Karpas-422 (cell line): ENCODE measurements around the gene STAP1. TPM values are rescaled to one million over a fixed set of nuclear protein-coding genes. Genes with fewer than 3 reads are reported as not detected.
"Not testable (repeated sequence)": the region's sequence is repeated elsewhere in the genome, so short reads cannot be mapped to it uniquely, and the experiment has no call there.

Experiments
- DNase-seq: peaks from one replicate; pipeline ENCODE4 v3.0.0-alpha.2; 2015
- H2AFZ ChIP-seq: fragments of 200-600 bp; sonication (generic); 2 replicates; pipeline ENCODE4 v1.6.1; 2014; ENCODE audit warnings: antibody characterized with exemption, low read length, mixed read lengths
- H3K27ac ChIP-seq: fragments of 200-600 bp; sonication (generic); 2 replicates; pipeline ENCODE4 v1.5.1; 2014; ENCODE audit warnings: mild to moderate bottlenecking, low read length, moderate library complexity
- H3K27me3 ChIP-seq: fragments of 200-600 bp; sonication (generic); 2 replicates; pipeline ENCODE4 v1.6.1; 2014; ENCODE audit warnings: low read length, mixed read lengths
- H3K36me3 ChIP-seq: fragments of 200-600 bp; sonication (generic); 2 replicates; pipeline ENCODE4 v1.6.1; 2014; ENCODE audit warnings: low read length, mixed read lengths; ENCODE audit not compliant: insufficient read depth
- H3K4me1 ChIP-seq: fragments of 200-600 bp; sonication (generic); 2 replicates; pipeline ENCODE4 v1.6.1; 2014; ENCODE audit warnings: mild to moderate bottlenecking, low read length, mixed read lengths
- H3K4me2 ChIP-seq: fragments of 200-600 bp; sonication (generic); 2 replicates; pipeline ENCODE4 v1.6.1; 2014; ENCODE audit warnings: low read length, low read depth, mild to moderate bottlenecking; ENCODE audit not compliant: poor library complexity, severe bottlenecking
- H3K4me3 ChIP-seq: fragments of 200-600 bp; sonication (generic); 2 replicates; pipeline ENCODE4 v1.5.1; 2014; ENCODE audit warnings: mild to moderate bottlenecking, antibody characterized with exemption, low read length, mixed read lengths
- H3K79me2 ChIP-seq: fragments of 200-600 bp; sonication (generic); 2 replicates; pipeline ENCODE4 v1.6.1; 2014; ENCODE audit warnings: mild to moderate bottlenecking, low read length, mixed read lengths
- H3K9ac ChIP-seq: fragments of 200-600 bp; sonication (generic); 2 replicates; pipeline ENCODE4 v1.6.0; 2014; ENCODE audit warnings: low read length
- H3K9me2 ChIP-seq: fragments of 200-600 bp; sonication (generic), shearing (Covaris generic); replicated peaks from 2 replicates; pipeline ENCODE4 v1.6.0; 2014; ENCODE audit warnings: mild to moderate bottlenecking, low read length, moderate library complexity; ENCODE audit not compliant: insufficient read depth
- H3K9me3 ChIP-seq: fragments of 300-700, 200-600 bp; sonication (generic); 2 replicates; pipeline ENCODE4 v1.6.1; 2014; ENCODE audit warnings: low read length, mixed read lengths
- H4K20me1 ChIP-seq: fragments of 200-600 bp; sonication (generic); 2 replicates; pipeline ENCODE4 v1.6.1; 2014; ENCODE audit warnings: mild to moderate bottlenecking, antibody characterized with exemption, low read length, low read depth; ENCODE audit not compliant: insufficient read depth
- total RNA-seq: library from RNA; depleted of rRNA; stranded (reverse); fragments of >200 nt; shearing (Covaris generic); gene quantifications from 2 replicates; pipeline ENCODE4 v1.2.3, GENCODE V29; 2014; ENCODE audit warnings: low replicate concordance; rRNA removed

STAP1 gene
- 47.5 and 80.8 TPM in 2 replicates for total RNA-seq

DNA sequence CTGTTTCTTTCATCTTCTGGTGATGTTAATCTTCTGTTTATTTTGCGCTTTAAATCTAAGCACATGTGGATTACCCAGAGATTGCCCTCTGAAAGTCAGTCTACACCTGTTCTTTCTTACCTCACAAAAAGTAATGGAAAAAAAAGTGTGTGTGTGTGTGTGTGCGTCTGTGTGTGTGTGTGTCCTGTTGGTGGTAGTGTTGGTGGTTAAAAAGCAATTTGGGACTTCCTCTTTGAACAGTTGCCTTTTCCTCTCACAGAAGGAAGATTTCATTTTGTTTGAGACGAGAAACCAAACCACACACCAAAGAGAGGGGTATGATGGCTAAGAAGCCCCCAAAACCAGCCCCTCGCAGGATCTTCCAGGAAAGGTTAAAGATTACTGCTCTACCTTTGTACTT lies at the start of gene STAP1:
Gene STAP1, plus strand, starts transcription at position 235 of the 400 bp plus-strand sequence. Its CDS starts 83 bp downstream, at position 318.
- Histone ChIP-seq H3K27me3 (no peaks in the 10 kb centered on the region), H3K9ac (peak within 1 kb of the TSS; percentile 84), H3K27ac (peak within 1 kb of the TSS; percentile 89), H3K4me3 (peak within 1 kb of the TSS; percentile 88), H3K9me3 (no peaks in the 10 kb centered on the region), H4K20me1 (no peaks in the 10 kb centered on the region), H2AFZ (peak within 1 kb of the TSS; percentile 77), H3K4me1 (peaks cover 57% of the 10 kb centered on the region), H3K4me2 (peak within 1 kb of the TSS; percentile 89), H3K79me2 (peaks cover 51% of the 10 kb centered on the region), H3K9me2 (no peaks in the 10 kb centered on the region), H3K36me3 (no peaks in the 10 kb centered on the region)
- peak; percentile 93 for DNase-seq

GRCh38 chr4:67512501-67512900 lies 46.0 kb upstream of the STAP1 start:
- no peak overlapping the region for H3K27ac ChIP-seq
- peaks cover 86% of the 10 kb centered on the region for H3K36me3 ChIP-seq
- no peaks in the 10 kb centered on the region for H3K27me3 ChIP-seq
- H3K9me3 ChIP-seq: no peaks in the 10 kb centered on the region
- no peak overlapping the region for H3K4me3 ChIP-seq
- no peak overlapping the region for H3K9ac ChIP-seq
- DNase-seq: no peak
- H3K9me2 ChIP-seq: no peaks in the 10 kb centered on the region
- H3K4me1 ChIP-seq: peaks cover 11% of the 10 kb centered on the region
- peaks cover 90% of the 10 kb centered on the region for H3K79me2 ChIP-seq
- H3K4me2 ChIP-seq: no peak overlapping the region
- H2AFZ ChIP-seq: no peak overlapping the region
- no peaks in the 10 kb centered on the region for H4K20me1 ChIP-seq

GRCh38 chr4:67520141-67520540 lies 38.4 kb upstream of the STAP1 start:
- Histone ChIP-seq H3K36me3 (peaks cover 62% of the 10 kb centered on the region; the same call in 1 of the 2 replicates), H4K20me1 (no peaks in the 10 kb centered on the region), H3K79me2 (peaks cover 93% of the 10 kb centered on the region)

DNA sequence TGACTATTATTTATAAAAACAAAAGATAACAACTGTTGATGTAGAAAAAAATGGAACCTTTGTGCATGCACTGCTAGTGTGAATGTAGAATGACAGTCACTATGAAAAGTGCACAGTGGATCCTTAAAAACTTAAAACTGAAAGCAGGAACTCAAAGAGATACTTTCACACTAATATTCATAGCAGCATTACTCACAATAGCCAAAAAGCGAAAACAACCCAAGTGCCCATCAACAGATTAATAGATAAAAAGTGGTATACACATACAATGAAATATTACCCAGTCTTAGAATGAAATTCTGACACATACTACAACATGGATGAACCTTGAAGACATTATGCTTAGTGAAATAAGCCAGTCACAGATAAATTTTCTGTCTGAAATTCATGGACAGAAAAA lies 37.0 kb upstream of the STAP1 start:
- Histone ChIP-seq H3K4me2 (no peak overlapping the region), H3K9ac (no peak overlapping the region), H3K4me1 (0 out of 2 replicates have a peak, but pooled peaks cover 3% of the 10 kb centered on the region), H3K79me2 (peaks cover 94% of the 10 kb centered on the region), H3K4me3 (no peak overlapping the region), H3K36me3 (peaks cover 54% of the 10 kb centered on the region; the same call in 1 of the 2 replicates), H3K9me2 (no peaks in the 10 kb centered on the region), H4K20me1 (no peaks in the 10 kb centered on the region), H3K27me3 (no peaks in the 10 kb centered on the region), H3K9me3 (no peaks in the 10 kb centered on the region), H2AFZ (no peak overlapping the region), H3K27ac (no peak overlapping the region)
- DNase-seq: no peak

More at GRCh38 chr4:67520141-67520540, 38.4 kb upstream of the STAP1 start:
- H3K27ac ChIP-seq: no peak overlapping the region
- no peaks in the 10 kb centered on the region for H3K27me3 ChIP-seq
- H3K9me2 ChIP-seq: no peaks in the 10 kb centered on the region
- no peak overlapping the region for H2AFZ ChIP-seq
- no peak overlapping the region for H3K4me2 ChIP-seq
- no peaks in the 10 kb centered on the region for H3K4me1 ChIP-seq
- H3K4me3 ChIP-seq: no peak overlapping the region
- no peaks in the 10 kb centered on the region for H3K9me3 ChIP-seq
- no peak for DNase-seq
- H3K9ac ChIP-seq: no peak overlapping the region

DNA sequence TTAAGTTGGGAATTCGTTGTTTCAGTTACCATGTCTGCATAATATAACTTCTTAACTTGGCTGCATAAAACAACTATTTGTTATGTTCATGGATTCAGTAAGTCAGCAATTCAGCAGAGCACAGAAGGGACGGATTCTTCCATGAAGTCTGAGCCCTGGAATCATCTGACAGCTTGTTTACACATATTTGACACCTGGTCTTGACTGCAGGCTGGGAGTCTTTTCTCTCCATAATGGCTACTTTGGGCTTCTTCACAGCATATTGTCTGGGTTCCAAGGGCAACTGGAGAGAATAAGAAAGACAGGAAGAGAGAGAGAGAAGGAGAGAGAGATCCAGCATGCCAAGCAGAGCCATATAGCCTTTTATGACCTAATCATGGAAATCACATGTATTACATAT lies 36.3 kb upstream of the STAP1 start:
- no peaks in the 10 kb centered on the region for H3K9me3 ChIP-seq
- H3K4me2 ChIP-seq: no peak overlapping the region
- no peaks in the 10 kb centered on the region for H4K20me1 ChIP-seq
- DNase-seq: no peak
- no peak overlapping the region for H2AFZ ChIP-seq
- no peaks in the 10 kb centered on the region for H3K9me2 ChIP-seq
- H3K4me1 ChIP-seq: 0 out of 2 replicates have a peak, but pooled peaks cover 3% of the 10 kb centered on the region
- H3K27me3 ChIP-seq: no peaks in the 10 kb centered on the region
- no peak overlapping the region for H3K4me3 ChIP-seq
- no peak overlapping the region for H3K9ac ChIP-seq
- H3K36me3 ChIP-seq: peaks cover 54% of the 10 kb centered on the region
- peaks cover 94% of the 10 kb centered on the region for H3K79me2 ChIP-seq
- H3K27ac ChIP-seq: no peak overlapping the region

DNA sequence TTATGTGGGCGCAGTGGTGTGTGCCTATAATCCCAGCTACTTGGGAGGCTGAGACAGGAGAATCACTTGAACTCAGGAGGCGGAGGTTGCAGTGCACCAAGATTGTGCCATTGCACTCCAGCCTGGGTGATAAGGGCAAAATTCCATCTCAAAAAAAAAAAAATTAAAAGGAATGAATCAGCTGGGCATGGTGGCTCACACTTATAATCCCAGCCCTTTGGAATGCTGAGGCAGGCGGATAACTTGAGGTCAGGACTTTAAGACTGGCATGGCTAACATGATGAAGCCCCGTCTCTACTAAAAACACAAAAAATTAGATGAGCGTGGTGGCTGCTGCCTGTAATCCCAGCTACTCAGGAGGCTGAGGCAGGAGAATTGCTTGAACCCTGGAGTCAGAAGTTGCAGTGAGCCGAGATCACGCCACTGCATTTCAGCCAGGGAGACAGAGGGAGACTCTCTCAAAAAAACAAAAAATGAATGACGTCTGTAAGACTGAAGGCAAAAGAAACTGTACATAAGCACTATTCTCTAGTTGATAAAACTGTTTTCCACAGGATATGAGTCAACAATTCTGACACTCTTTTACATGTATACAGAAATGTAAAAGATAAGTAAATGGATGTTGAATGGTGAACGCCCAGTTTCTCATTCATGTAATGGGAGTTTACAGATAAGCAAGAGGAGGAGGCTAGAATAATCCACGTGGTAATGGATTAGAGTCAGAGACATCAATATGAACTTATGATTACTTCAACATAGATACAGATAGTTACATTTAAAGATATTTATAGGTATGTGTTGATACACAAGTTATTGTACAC lies 35.5 kb upstream of the STAP1 start:
- Histone ChIP-seq H3K4me1 (0 out of 2 replicates have a peak, but pooled peaks cover 7% of the 10 kb centered on the region), H2AFZ (no peak overlapping the region), H3K9me2 (no peaks in the 10 kb centered on the region), H3K79me2 (peaks cover 96% of the 10 kb centered on the region), H3K9ac (no peak overlapping the region), H3K9me3 (no peaks in the 10 kb centered on the region), H4K20me1 (no peaks in the 10 kb centered on the region), H3K4me3 (no peak overlapping the region), H3K27me3 (no peaks in the 10 kb centered on the region), H3K4me2 (no peak overlapping the region), H3K36me3 (peaks cover 53% of the 10 kb centered on the region), H3K27ac (no peak overlapping the region)
- no peak for DNase-seq

DNA sequence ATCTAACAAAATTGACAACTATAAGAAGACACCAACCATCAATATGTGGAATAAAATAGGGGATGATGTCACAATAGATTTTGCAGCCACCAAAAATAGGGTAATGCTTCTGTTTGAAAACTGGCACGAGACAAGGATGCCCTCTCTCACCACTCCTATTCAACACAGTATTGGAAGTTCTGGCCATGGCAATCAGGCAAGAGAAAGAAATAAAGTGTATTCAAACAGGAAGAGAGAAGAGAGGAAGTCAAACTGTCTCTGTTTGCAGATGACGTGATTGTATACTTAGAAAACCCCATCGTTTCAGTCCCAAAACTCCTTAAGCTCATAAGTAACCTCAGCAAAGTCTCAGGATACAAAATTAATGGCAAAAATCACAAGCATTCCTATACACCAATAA lies 34.4 kb upstream of the STAP1 start:
- H4K20me1 ChIP-seq, H3K4me3 ChIP-seq, H3K27me3 ChIP-seq, H3K27ac ChIP-seq, H3K9me3 ChIP-seq, DNase-seq, H2AFZ ChIP-seq, H3K9ac ChIP-seq, H3K9me2 ChIP-seq, H3K4me2 ChIP-seq: not testable (repeated sequence)
- H3K4me1 ChIP-seq: peaks cover 12% of the 10 kb centered on the region; the same call in 1 of the 2 replicates
- peaks cover 96% of the 10 kb centered on the region for H3K79me2 ChIP-seq
- peaks cover 52% of the 10 kb centered on the region for H3K36me3 ChIP-seq

DNA sequence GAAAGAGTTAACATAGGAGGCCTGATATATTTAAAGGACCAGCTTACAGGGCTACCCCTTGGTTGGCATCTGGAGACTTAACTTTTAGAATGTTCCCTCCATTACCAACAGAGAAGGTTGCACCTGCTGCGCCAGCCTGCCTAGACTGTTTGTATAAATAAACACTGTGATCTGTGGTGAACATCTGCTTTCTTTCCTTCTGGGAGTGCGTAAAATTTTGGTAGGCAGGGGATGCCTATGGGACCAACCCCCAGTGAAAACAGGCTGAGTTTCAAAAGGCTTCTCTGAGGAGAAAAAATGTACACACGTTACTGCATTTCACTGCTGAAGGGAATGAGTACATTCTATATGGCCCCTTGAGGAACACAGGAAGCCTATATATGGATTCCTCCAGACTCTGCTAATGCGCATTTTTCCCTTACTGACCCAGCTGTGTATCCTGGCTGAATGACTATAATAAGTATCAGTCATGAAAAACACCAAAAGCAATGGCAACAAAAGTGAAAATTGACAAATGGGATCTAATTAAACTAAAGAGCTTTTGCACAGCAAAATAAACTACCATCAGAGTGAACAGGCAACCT lies 27.1 kb upstream of the STAP1 start:
- Histone ChIP-seq H3K4me2 (no peak overlapping the region), H3K9me3 (peaks cover 10% of the 10 kb centered on the region), H3K9ac (no peak overlapping the region), H3K4me1 (peaks cover 15% of the 10 kb centered on the region; the same call in 1 of the 2 replicates), H3K79me2 (peaks cover 85% of the 10 kb centered on the region), H3K27ac (no peak overlapping the region), H2AFZ (no peak overlapping the region), H3K36me3 (peaks cover 80% of the 10 kb centered on the region), H3K9me2 (no peaks in the 10 kb centered on the region), H3K27me3 (no peaks in the 10 kb centered on the region), H3K4me3 (no peak overlapping the region), H4K20me1 (no peaks in the 10 kb centered on the region)
- DNase-seq: no peak
